Osteocyte (in vitro differentiated cells): ENCODE results near the gene NOD2. TPM values are rescaled to one million over a fixed set of nuclear protein-coding genes. Genes with fewer than 3 reads are reported as not detected.

Source experiments
- DNase-seq: peaks from one replicate; pipeline ENCODE4 v3.0.0; 2021; ENCODE audit warnings: mixed read lengths; ENCODE audit not compliant: unreplicated experiment; ENCODE audit errors: extremely low spot score
- H3K27ac Mint-ChIP-seq: one replicate; pipeline ENCODE4 v1.8.0; 2021; ENCODE audit warnings: mild to moderate bottlenecking, mixed read lengths; ENCODE audit not compliant: unreplicated experiment
- H3K27me3 Mint-ChIP-seq: one replicate; pipeline ENCODE4 v1.8.0; 2021; ENCODE audit warnings: mixed read lengths; ENCODE audit not compliant: unreplicated experiment
- H3K36me3 Mint-ChIP-seq: one replicate; pipeline ENCODE4 v1.8.0; 2021; ENCODE audit warnings: mixed read lengths; ENCODE audit not compliant: unreplicated experiment
- H3K4me1 Mint-ChIP-seq: one replicate; pipeline ENCODE4 v1.8.0; 2021; ENCODE audit warnings: mixed read lengths; ENCODE audit not compliant: unreplicated experiment
- H3K4me3 Mint-ChIP-seq: one replicate; pipeline ENCODE4 v1.8.0; 2021; ENCODE audit warnings: mild to moderate bottlenecking, moderate library complexity, mixed read lengths; ENCODE audit not compliant: unreplicated experiment
- H3K9me3 Mint-ChIP-seq: one replicate; pipeline ENCODE4 v1.8.0; 2021; ENCODE audit warnings: mixed read lengths; ENCODE audit not compliant: unreplicated experiment
- total RNA-seq: library from RNA; stranded (reverse); gene quantifications from 2 replicates; pipeline ENCODE4 v1.2.1, GENCODE V29; 2021
- TF ChIP-seq, protein P1 (sequence below): fragments of 200-600 bp; sonication (generic); IDR thresholded peaks from 2 replicates; pipeline ENCODE4 v1.5.0; 2021; ENCODE audit warnings: antibody characterized with exemption, mild to moderate bottlenecking, moderate library complexity

NOD2 gene
- total RNA-seq, 1 donor from 2014 or later = not detected

DNA sequence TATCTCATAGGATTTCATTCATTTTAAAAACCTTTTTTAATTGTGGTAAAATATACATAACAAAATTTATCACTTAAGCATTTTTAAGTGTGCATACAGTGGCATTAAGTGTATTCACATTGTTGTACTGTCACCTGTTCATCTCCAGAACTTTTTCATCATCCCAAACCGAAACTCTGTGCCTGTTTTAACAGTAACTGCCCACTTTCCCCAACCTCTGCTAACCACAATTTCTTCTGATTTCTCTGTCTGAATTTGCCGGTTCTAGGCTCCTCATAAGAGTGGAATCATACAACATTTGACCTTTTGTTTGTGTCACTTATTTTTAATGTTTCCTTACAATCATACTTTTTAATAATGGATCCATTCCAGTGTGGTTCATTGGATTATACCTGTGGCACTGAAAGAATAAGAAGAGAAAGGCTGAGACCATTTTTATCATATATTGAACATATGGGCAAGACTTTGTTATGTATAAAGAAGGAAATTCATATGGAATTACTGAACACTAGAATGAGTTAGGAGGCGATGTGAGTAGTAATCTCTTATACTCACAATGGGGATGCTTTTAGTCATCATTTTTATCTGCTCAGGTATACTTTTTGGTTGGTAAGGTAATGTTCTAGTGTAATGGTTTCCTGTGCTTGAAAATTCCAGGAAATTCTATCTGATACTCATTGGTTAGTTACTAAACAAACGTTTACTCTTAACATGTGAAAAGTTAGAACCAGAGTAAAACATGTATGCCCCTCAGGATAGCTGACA is 59.2 kb downstream of the NOD2 start:
- H3K4me1 Mint-ChIP-seq = no peaks in the 10 kb centered on the region
- peaks cover 24% of the 10 kb centered on the region for H3K36me3 Mint-ChIP-seq
- no peaks in the 10 kb centered on the region for H3K27me3 Mint-ChIP-seq
- no peak overlapping the region for H3K4me3 Mint-ChIP-seq
- TF ChIP-seq, protein P1, sequence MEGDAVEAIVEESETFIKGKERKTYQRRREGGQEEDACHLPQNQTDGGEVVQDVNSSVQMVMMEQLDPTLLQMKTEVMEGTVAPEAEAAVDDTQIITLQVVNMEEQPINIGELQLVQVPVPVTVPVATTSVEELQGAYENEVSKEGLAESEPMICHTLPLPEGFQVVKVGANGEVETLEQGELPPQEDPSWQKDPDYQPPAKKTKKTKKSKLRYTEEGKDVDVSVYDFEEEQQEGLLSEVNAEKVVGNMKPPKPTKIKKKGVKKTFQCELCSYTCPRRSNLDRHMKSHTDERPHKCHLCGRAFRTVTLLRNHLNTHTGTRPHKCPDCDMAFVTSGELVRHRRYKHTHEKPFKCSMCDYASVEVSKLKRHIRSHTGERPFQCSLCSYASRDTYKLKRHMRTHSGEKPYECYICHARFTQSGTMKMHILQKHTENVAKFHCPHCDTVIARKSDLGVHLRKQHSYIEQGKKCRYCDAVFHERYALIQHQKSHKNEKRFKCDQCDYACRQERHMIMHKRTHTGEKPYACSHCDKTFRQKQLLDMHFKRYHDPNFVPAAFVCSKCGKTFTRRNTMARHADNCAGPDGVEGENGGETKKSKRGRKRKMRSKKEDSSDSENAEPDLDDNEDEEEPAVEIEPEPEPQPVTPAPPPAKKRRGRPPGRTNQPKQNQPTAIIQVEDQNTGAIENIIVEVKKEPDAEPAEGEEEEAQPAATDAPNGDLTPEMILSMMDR = no peak
- DNase-seq = no peak
- no peak overlapping the region for H3K27ac Mint-ChIP-seq
- no peaks in the 10 kb centered on the region for H3K9me3 Mint-ChIP-seq

DNA sequence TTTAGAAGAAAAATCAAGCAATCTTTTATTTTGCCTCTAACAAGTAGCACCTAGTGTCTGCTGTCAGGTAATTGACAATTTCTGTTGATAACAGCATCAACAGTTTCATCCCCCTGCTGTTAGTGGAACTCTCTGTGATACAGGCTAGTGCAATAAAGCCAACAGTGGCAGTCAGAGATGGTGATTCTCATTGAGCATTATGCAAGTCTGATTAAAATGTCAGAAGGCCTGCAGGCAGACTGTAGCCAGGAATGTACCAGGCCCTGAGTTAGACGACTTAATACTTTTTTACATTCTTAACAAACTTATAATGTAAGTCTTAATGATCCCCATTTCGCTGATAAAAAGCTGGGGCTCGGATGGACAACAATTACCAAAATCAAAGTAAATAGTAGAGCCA is 63.1 kb downstream of the NOD2 start:
- TF ChIP-seq, protein P1 = no peak
- Mint-ChIP-seq H3K36me3 (peaks cover 20% of the 10 kb centered on the region), H3K27me3 (no peaks in the 10 kb centered on the region), H3K4me1 (no peaks in the 10 kb centered on the region), H3K9me3 (no peaks in the 10 kb centered on the region), H3K4me3 (no peak overlapping the region), H3K27ac (no peak overlapping the region)
- no peak for DNase-seq

DNA sequence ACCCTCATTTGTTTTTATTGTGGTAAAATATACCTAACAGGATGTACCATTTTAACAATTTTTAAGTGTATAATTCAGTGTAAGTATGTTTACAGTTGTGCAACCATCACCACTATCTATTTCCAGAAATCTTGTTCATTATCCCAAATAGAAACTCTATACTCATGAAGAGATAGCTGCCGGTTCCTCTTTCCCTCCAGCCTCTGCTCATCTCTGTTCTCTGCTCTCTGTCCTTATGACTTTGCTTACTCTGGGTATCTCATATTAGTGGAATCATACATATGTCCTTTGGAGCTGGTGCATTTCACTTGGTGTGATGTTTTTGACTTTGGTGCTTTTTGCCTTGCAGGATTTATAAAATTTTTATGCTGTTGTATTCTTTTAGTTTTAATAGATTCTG is 67.9 kb downstream of the NOD2 start:
- TF ChIP-seq, protein P1 = no peak
- Mint-ChIP-seq H3K4me3 (no peak overlapping the region), H3K27ac (no peak overlapping the region), H3K36me3 (peaks cover 22% of the 10 kb centered on the region), H3K9me3 (peaks cover 8% of the 10 kb centered on the region), H3K27me3 (no peaks in the 10 kb centered on the region), H3K4me1 (peaks cover 11% of the 10 kb centered on the region)
- no peak for DNase-seq

DNA sequence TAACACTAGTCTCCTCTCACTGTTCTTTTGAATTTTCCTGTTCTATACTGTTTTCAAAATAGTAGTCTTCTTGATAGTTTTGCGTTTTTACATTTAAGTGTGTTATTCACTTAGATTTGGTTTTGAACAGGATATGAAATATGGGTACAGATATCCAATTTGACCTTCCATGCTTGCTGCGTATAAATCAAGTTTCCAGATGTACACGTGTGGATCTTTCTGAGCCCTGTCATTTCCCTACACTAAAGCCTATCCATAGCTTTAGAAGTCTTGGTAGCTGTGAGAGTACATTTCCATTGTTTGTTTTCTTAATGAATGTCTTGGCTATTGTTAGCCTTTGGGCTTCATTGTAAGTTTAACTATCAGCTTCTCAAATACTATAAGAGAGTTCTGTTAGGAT is 68.8 kb downstream of the NOD2 start:
- Mint-ChIP-seq H3K27me3 (no peaks in the 10 kb centered on the region), H3K36me3 (peaks cover 30% of the 10 kb centered on the region), H3K4me3 (no peak overlapping the region), H3K4me1 (peaks cover 11% of the 10 kb centered on the region), H3K9me3 (peaks cover 15% of the 10 kb centered on the region), H3K27ac (no peak overlapping the region)
- TF ChIP-seq, protein P1 = no peak
- DNase-seq = no peak

DNA sequence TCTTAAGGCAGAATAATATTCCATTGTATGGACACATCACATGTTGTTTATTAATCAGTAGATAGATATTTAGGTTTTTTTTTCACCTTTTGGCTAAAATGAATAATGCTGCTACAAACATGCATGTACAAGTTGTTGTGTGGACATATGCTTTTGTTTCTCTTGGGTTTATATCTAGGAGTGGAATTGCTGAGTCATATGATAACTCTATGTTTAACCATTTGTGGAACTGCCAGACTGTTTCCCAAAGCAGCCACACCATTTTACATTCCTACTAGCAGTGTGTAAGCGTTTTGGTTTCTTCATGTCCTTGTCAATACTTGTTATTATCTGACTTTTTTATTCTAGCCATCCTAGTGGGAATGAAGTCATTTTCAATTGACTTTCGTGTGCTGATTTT is 69.8 kb downstream of the NOD2 start:
- DNase-seq = no peak
- peaks cover 34% of the 10 kb centered on the region for H3K36me3 Mint-ChIP-seq
- H3K4me3 Mint-ChIP-seq = no peak overlapping the region
- TF ChIP-seq, protein P1 = no peak
- peaks cover 11% of the 10 kb centered on the region for H3K4me1 Mint-ChIP-seq
- no peak overlapping the region for H3K27ac Mint-ChIP-seq
- H3K9me3 Mint-ChIP-seq = peaks cover 15% of the 10 kb centered on the region
- H3K27me3 Mint-ChIP-seq = no peaks in the 10 kb centered on the region
